NCI-H2196 treated with DMSO at 0.1 percent for 48 hours (cell line): ENCODE results near the gene JPH4.

Source experiments
- DNase-seq: peaks from one replicate; lab custom pipeline; 2025; ENCODE audit not compliant: unreplicated experiment; lab: John Stamatoyannopoulos, UW

Gene JPH4

DNA sequence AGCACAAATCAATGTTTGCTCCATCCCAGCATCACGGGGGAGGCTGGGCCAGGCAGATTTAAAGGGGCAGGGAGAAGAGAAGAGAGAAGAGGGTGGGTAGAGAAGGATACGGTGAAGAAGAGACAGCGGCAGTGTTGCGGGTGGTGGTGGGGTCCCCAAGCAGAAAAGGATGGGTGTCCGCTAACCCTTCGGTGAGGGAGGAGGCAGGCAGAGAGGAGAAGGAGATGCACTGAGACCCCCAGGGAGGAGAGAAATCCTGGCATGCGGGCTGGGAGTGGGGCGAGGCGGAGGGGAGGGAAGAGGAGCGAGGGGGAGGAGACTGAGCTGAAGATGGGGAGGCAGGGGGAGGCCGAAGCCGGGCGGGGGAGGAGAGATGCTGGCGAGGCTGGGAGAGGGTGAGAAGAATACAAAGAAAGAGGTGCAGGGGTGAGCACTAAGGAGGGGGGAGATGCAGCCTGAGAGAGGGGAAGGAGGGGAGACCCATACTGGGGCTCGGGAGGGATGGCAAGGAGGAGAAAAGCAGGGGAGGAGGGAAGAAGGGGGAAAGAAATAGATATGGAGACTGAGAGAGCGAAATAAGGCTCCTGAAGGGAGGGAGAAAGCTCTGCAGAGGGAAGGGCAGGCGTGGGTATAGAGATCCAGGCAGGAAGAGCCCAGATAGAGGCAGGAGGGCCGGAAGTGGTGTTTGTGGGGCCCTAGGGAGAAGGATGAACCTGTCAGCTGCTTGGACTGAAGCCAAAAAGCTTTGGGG is at the start of gene JPH4:
JPH4 (minus strand) TSS at position 231 of the 751 bp plus-strand sequence. CDS start 1,337 bp downstream, outside the sequence.
- DNase-seq: no peak

GRCh38 chr14:23627961-23628360 is 49.4 kb upstream of the JPH4 start:
- no peak for DNase-seq

DNA sequence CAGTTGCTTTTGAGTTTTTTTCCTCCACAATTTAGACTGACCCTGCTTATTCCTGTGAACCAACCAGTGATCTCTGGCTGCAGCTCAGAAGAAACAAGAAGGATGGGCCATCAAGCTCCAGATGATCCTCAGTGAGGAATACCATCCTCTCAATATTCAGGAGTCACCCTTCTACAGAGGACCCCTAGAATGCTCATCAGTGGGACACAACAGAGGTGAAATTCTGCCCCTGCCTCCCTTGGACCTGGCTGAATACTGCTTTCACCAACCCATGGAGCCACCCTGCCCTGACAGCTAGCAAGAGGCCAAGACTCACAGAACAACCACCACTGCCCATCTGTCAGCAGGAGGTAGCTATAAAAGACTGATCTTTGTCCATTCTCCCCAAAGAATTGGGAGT is 48.4 kb upstream of the JPH4 start:
- no peak for DNase-seq

GRCh38 chr14:23624830-23625404 is 46.3 kb upstream of the JPH4 start:
- no peak for DNase-seq

GRCh38 chr14:23623962-23624361 is 45.4 kb upstream of the JPH4 start:
- DNase-seq: no peak

- no peak for DNase-seq
Measured at GRCh38 chr14:23622990-23623389, 44.4 kb upstream of the JPH4 start.

- no peak for DNase-seq
Measured at GRCh38 chr14:23621932-23622730, 43.5 kb upstream of the JPH4 start.

DNA sequence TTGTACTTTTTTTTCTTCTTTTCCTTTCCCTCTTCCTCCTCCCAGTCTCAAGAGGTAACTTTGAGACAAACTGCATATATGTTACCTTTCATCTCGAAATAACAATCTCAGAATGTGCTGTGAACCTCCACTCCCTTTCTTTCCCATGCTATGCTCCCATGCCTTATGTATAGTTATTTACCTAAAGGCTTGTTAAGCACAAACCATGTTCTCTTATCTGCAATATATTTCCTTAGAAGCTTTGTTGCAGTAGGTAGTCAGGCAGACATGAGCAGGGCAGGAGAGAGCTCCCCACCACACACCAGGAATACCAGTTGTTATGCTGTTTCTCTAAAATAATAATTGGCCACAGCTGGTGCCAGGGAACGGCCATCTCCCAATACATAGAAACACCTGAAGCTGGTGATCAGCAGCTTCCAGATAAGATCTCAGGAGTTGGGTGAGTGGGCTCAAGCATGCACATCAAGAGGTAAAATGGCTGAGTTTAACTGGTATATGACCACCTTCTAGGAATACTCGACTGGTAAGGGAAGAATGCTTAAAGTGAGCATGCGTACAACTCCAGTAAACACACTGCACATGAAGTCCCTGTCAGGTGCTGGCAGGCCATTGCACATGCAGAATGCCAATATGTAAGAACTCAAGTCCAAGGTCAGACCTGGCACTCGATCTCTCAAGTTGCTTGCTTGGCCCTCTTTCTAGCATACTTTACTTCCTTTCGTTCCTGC is 42.8 kb upstream of the JPH4 start:
- DNase-seq: no peak

- DNase-seq: no peak
Measured at GRCh38 chr14:23620177-23620702, 41.6 kb upstream of the JPH4 start.

DNA sequence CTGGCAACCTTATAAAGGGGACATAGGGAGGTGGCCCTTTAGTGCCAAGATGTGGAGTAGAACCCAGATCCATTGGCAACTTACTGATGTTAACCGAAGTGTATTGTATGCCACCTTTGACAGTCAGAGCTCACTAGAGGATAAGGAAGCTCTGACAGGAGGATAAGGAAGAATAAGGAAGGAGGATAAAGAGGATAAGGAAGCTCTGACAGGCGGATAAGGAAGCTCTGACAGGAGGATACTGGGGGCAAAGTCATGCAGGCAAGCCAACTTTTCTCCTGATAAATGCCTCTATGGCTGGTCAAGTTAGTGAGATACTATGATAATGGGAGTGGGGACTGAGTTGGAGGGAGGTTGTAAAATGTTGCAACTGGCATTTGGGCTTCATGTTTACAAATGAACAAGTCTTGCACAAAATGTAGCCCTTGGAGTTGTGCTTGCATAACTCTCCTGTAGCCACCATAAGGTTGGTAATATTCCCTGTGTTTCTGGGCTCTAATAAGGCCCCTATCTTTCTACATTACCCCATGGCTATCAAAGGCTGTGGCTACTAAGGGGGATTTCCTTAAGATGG is 39.9 kb upstream of the JPH4 start:
- DNase-seq: no peak

DNA sequence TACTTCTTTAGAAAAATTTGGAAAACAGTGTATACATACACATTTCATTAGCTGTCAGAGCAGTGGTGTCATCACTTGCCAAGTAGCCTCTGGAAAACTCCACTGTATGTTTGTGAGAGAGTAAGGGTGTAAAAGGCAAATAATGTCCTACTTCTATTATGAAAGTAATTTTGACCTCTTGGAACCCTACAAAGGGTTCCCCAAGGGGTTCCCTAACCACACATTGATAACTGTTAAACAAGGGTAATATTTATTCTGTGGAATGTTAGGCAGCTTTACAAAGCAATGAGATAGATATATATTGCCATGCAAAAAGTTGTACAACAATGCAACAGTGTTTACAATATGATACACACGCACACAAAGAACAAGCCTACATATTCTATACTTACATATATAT is 38.9 kb upstream of the JPH4 start:
- no peak for DNase-seq

GRCh38 chr14:23615856-23616255 is 37.3 kb upstream of the JPH4 start:
- DNase-seq: no peak

GRCh38 chr14:23614395-23614828 is 35.8 kb upstream of the JPH4 start:
- no peak for DNase-seq

- DNase-seq: no peak
Measured at GRCh38 chr14:23613242-23614070, 34.9 kb upstream of the JPH4 start.

- no peak for DNase-seq
Measured at GRCh38 chr14:23612802-23613201, 34.2 kb upstream of the JPH4 start.

DNA sequence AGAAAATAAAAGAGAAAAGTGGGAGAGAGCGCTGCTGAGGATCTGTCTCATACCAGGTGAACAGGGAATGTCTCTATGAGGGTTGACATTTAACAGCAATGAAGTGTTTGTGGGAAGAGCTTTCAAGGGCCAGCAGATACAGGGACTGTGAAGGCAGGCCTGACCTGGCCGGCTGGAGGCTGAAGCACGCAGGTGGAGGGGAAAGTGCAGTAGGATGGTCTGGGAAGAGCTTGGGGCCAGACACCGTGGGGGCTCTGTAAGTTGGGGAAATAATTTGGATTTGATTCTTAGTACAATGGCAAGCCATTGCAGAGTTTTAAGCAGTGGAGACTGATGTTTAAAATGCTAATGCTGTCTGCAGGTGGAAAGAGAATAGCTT is 33.8 kb upstream of the JPH4 start:
- DNase-seq: no peak

- no peak for DNase-seq
Measured at GRCh38 chr14:23610815-23611289, 32.3 kb upstream of the JPH4 start.

DNA sequence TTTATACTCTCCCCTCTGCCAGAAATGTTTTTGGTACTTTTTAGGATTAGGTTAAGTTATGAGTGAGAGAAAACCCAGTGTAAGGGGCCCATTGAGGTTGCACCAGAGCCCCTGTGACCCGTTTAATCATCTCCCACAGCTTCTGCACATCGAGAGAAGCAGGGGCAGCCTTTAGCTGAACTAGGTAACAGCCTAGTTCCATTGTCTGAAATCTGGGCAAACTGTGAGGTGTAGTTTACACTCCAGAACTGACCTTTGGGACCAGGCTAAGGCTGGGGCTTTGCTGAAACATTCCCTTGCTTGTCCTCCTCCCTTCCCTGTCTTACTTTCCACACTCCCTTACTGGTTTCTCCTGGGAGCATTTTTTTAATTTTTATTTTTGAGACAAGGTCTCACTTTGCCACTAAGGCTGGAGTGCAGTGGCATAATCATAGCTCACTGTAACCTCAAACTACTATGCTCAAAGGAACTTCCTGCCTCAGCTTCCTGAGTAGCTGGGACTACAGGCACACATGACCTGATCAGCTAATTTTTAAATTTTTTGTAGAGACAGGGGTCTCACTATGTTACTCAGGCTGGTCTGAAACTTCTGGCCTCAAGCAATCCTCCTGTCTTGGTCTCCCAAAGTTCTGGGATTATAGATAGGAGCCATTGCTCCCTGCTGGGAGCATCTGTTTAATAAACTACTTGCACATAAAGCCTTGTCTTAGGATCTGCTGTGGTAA is 31.7 kb upstream of the JPH4 start:
- DNase-seq: no peak
